ENCODE data around the gene SLX4IP.

The SLX4IP gene

GRCh38 chr20:10474606-10475184 is 39.6 kb downstream of the SLX4IP start:
- H3K9me3 ChIP-seq, result no peaks in the 10 kb centered on the region
- no peaks in the 10 kb centered on the region for H3K36me3 ChIP-seq
- H3K27ac ChIP-seq, result peak overlapping the region; percentile 38 to 52
- peaks cover 0 to 40% (median 14%) of the 10 kb centered on the region in 4 donors for H3K4me1 ChIP-seq
- intact Hi-C loops (cut with DNase I; ENCODE audit: low total_unique reads), result loop anchor here (5.0 kb wide), 1 partner anchor 78 kb away; no protein-coding TSS in a partner anchor
- no peaks in the 10 kb centered on the region for H3K27me3 ChIP-seq
- TF ChIP-seq CTCF (IDR thresholded peaks at IDR 0.05), result no peak
- peak; percentile 62 to 77 for DNase-seq
- H3K4me3 ChIP-seq, result no peak overlapping the region

GRCh38 chr20:10475225-10475624 is 40.1 kb downstream of the SLX4IP start:
- intact Hi-C loops (cut with DNase I; ENCODE audit: low total_unique reads), result no loop called here

GRCh38 chr20:10476319-10476724 is 41.2 kb downstream of the SLX4IP start:
- Histone ChIP-seq H3K27ac (no peak overlapping the region), H3K36me3 (no peaks in the 10 kb centered on the region), H3K27me3 (no peaks in the 10 kb centered on the region), H3K4me3 (no peak overlapping the region), H3K4me1 (peaks cover 0 to 30% (median 11%) of the 10 kb centered on the region in 4 donors), H3K9me3 (no peaks in the 10 kb centered on the region)
- TF ChIP-seq CTCF (IDR thresholded peaks at IDR 0.05), result no peak
- peak in 1 of 2 donors; percentile 37 for DNase-seq
- intact Hi-C loops (cut with DNase I; ENCODE audit: low total_unique reads), result no loop called here

More at GRCh38 chr20:10475225-10475624, 40.1 kb downstream of the SLX4IP start:
- no peak for TF ChIP-seq CTCF (IDR thresholded peaks at IDR 0.05)
- no peak for DNase-seq
- Histone ChIP-seq H3K36me3 (no peaks in the 10 kb centered on the region), H3K9me3 (no peaks in the 10 kb centered on the region), H3K4me3 (no peak overlapping the region), H3K27ac (peak overlapping the region in 1 of 2 donors; percentile 38), H3K4me1 (peaks cover 0 to 34% (median 12%) of the 10 kb centered on the region in 4 donors), H3K27me3 (no peaks in the 10 kb centered on the region)

- Histone ChIP-seq H3K27me3 (no peaks in the 10 kb centered on the region), H3K36me3 (no peaks in the 10 kb centered on the region), H3K27ac (no peak overlapping the region), H3K4me1 (peaks cover 0 to 23% (median 7%) of the 10 kb centered on the region in 4 donors), H3K9me3 (no peaks in the 10 kb centered on the region), H3K4me3 (no peak overlapping the region)
- TF ChIP-seq CTCF (IDR thresholded peaks at IDR 0.05), result no peak
- DNase-seq, result no peak
- intact Hi-C loops (cut with DNase I; ENCODE audit: low total_unique reads), result no loop called here
These were observed 43.1 kb downstream of the SLX4IP start for GRCh38 chr20:10478205-10478604.

- no peaks in the 10 kb centered on the region for H3K9me3 ChIP-seq
- H3K4me3 ChIP-seq, result no peak overlapping the region
- intact Hi-C loops (cut with DNase I; ENCODE audit: low total_unique reads), result no loop called here
- no peak for DNase-seq
- H3K27me3 ChIP-seq, result no peaks in the 10 kb centered on the region
- no peak for TF ChIP-seq CTCF (IDR thresholded peaks at IDR 0.05)
- H3K4me1 ChIP-seq, result peaks cover 0 to 15% (median 4%) of the 10 kb centered on the region in 4 donors
- no peaks in the 10 kb centered on the region for H3K36me3 ChIP-seq
- H3K27ac ChIP-seq, result no peak overlapping the region
These were observed 43.8 kb downstream of the SLX4IP start for GRCh38 chr20:10478930-10479329.
